Nephron progenitor cell (in vitro differentiated cells): ENCODE results near the gene AGPS.

ENCODE experiments used
- DNase-seq: peaks from one replicate; pipeline ENCODE4 v3.0.0; 2021
- H3K27ac Mint-ChIP-seq: 2 replicates; pipeline ENCODE4 v1.8.0; 2021; ENCODE audit warnings: mild to moderate bottlenecking, moderate library complexity, mixed read lengths
- H3K27me3 Mint-ChIP-seq: 2 replicates; pipeline ENCODE4 v1.8.0; 2021; ENCODE audit warnings: mild to moderate bottlenecking, low read depth, mixed read lengths; ENCODE audit not compliant: poor library complexity
- H3K36me3 Mint-ChIP-seq: 2 replicates; pipeline ENCODE4 v1.8.0; 2021; ENCODE audit warnings: low read depth, mixed read lengths
- H3K4me1 Mint-ChIP-seq: 2 replicates; pipeline ENCODE4 v1.8.0; 2021; ENCODE audit warnings: mixed read lengths
- H3K4me3 Mint-ChIP-seq: 2 replicates; pipeline ENCODE4 v1.8.0; 2021; ENCODE audit warnings: mild to moderate bottlenecking, moderate library complexity, mixed read lengths
- H3K9me3 Mint-ChIP-seq: 2 replicates; pipeline ENCODE4 v1.8.0; 2021; ENCODE audit warnings: mild to moderate bottlenecking, moderate library complexity, mixed read lengths
- TF ChIP-seq, protein P1 (sequence below): fragments of 200-600 bp; sonication (generic); IDR thresholded peaks from 2 replicates; pipeline ENCODE4 v1.5.0; 2021; ENCODE audit warnings: antibody characterized with exemption

The AGPS gene

DNA sequence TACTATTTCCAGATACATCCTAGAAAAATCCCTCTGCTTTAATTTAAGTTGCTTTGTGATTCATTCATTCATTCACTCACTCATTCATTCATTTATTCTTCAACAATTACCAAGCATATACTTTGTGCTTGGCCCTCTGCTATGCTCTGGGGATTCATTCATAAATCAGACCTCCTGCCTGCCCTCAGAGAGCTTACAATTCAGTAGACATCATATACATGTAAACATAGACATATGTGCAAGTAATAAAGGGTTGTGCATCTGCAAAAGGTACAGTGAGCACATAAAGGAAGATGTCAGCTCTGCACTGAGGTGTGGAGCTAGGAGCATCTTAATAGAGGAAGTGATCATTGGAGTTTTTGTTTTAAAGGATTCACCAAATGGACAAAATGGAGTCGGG, 189.4 kb downstream of the AGPS start:
- TF ChIP-seq, protein P1, sequence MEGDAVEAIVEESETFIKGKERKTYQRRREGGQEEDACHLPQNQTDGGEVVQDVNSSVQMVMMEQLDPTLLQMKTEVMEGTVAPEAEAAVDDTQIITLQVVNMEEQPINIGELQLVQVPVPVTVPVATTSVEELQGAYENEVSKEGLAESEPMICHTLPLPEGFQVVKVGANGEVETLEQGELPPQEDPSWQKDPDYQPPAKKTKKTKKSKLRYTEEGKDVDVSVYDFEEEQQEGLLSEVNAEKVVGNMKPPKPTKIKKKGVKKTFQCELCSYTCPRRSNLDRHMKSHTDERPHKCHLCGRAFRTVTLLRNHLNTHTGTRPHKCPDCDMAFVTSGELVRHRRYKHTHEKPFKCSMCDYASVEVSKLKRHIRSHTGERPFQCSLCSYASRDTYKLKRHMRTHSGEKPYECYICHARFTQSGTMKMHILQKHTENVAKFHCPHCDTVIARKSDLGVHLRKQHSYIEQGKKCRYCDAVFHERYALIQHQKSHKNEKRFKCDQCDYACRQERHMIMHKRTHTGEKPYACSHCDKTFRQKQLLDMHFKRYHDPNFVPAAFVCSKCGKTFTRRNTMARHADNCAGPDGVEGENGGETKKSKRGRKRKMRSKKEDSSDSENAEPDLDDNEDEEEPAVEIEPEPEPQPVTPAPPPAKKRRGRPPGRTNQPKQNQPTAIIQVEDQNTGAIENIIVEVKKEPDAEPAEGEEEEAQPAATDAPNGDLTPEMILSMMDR, result no peak
- Mint-ChIP-seq H3K36me3 (no peaks in the 10 kb centered on the region), H3K4me3 (no peak overlapping the region), H3K4me1 (peaks cover 18% of the 10 kb centered on the region), H3K27ac (no peak overlapping the region), H3K9me3 (no peaks in the 10 kb centered on the region), H3K27me3 (peaks cover 21% of the 10 kb centered on the region)
- no peak for DNase-seq

DNA sequence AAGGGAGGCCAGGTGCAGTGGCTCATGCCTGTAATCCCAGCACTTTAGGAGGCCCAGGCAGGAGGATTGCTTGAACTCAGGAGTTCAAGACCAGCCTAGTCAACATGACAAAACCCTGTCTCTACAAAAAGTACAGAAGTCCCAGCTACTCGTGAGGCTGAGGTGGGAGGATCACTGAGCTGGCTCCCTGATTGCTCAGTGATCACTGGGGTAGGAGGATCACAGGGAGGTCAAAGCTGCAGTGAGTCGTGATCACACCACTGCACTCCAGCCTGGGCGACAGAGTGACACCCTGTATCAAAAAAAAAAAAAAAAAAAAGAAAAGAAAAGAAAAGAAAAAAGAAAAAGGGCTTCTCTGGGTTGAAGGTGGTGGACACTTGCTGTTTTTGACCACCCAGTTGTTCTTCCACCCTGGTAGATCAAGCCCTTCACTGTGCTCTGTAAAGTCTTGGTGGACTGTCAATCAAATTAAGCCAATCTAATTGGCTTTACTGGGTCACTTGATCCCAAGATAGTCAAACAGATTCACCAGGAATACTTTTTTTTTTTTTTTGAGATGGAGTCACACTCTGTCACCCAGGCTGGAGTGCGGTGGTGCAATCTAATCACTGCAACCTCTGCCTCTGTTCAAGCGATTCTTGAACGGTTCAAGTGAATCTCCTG, 191.6 kb downstream of the AGPS start:
- H3K27me3 Mint-ChIP-seq, result peaks cover 21% of the 10 kb centered on the region
- no peaks in the 10 kb centered on the region for H3K36me3 Mint-ChIP-seq
- no peak overlapping the region for H3K4me3 Mint-ChIP-seq
- no peak for DNase-seq
- H3K27ac Mint-ChIP-seq, result no peak overlapping the region
- TF ChIP-seq, protein P1, result no peak
- no peaks in the 10 kb centered on the region for H3K9me3 Mint-ChIP-seq
- peaks cover 22% of the 10 kb centered on the region for H3K4me1 Mint-ChIP-seq

DNA sequence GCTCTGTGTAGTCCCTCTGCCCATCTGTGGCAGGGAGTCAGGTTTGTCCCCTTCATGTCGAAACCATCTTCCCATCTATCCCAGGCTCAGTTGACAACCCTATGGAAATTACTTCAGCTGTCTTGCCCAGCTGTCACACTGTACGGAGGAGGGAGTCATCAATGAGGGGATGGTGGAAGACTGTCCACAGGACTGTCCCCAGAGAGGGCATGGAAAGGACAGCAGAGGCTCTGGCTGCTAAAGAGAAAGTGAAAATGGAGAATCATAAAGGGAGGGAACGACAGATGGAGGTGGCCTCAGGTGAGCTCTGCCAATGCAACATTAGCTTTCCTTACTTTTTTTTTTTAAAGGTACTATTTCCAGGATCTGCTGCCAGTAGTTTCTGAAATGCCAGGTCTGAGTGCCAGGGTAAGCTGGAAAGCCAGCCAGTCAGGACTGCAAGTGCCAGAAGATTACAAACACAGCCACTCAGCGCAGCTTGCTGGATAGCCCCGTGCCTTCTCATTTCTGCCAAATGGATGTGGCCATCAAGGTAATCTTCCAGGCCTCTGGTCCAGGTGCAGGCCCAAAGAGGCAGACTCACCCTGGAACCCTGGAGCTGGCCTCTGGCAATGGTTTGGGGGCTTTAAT, 192.8 kb downstream of the AGPS start:
- Mint-ChIP-seq H3K4me1 (peaks cover 24% of the 10 kb centered on the region), H3K4me3 (no peak overlapping the region), H3K27ac (no peak overlapping the region), H3K9me3 (no peaks in the 10 kb centered on the region), H3K36me3 (no peaks in the 10 kb centered on the region), H3K27me3 (peaks cover 21% of the 10 kb centered on the region)
- no peak for DNase-seq
- TF ChIP-seq, protein P1, result no peak

DNA sequence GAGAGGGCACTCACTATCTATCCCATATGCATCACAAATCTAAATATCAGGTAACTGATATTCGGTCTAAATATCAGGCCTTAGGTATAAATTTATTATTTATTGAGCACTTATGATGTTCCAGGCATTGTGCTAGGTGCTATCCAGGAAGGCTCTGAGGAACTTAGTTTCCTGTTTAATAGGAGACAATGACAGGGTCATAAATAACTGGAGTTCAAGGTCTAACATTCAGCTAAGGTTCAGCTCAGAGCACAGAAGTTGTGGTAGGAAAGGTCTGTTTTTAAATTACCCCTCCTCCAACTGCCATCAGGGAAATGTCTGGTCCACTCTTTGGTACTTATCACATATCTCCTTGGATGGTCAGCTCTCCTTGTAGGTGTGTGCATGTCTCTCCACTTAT, 193.6 kb downstream of the AGPS start:
- Mint-ChIP-seq H3K27ac (no peak overlapping the region), H3K36me3 (no peaks in the 10 kb centered on the region), H3K4me3 (no peak overlapping the region), H3K27me3 (peaks cover 21% of the 10 kb centered on the region), H3K4me1 (peaks cover 24% of the 10 kb centered on the region), H3K9me3 (no peaks in the 10 kb centered on the region)
- no peak for DNase-seq
- TF ChIP-seq, protein P1, result no peak

DNA sequence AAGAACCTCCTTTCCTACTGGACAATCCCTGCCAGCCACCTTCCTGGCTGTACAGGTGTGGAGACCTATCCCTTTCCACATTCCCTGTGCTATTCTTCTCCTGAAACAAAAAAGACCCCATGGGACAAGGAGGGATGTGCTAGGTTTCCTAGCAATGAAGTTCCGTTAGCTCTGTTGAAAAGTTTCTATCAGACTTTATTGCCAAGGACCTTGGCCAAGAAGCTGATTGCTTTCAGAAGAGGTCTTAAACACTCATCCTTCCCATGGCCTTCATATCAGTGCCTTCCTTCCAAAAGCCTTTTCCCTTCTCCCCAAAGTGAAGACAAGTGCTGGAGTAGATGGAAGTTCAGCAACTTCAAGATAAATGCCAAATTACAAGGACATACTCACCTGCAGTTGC, 194.8 kb downstream of the AGPS start:
- H3K9me3 Mint-ChIP-seq, result no peaks in the 10 kb centered on the region
- peaks cover 12% of the 10 kb centered on the region for H3K27me3 Mint-ChIP-seq
- no peak overlapping the region for H3K27ac Mint-ChIP-seq
- no peak overlapping the region for H3K4me3 Mint-ChIP-seq
- H3K4me1 Mint-ChIP-seq, result peaks cover 24% of the 10 kb centered on the region
- TF ChIP-seq, protein P1, result no peak
- DNase-seq, result no peak
- no peaks in the 10 kb centered on the region for H3K36me3 Mint-ChIP-seq

DNA sequence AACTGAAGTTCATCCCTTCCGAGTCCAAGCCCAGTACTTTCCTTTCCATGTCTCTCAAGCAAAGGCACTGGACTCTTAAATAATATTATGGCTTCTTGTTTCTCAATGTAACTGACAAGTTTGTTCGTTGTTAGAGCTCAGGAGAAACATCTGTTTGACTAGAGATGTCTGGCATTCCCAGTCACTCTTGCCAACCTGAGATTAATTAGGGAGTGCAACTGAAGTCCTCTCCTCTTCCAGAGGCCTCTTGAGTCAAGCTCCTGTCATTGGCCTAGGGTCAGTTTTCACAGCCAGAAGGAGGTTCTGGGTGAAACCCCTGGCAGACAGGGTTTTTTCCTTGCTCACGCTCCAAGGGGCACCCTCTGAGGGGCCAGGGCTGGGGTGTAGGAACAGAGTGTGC, 196.1 kb downstream of the AGPS start:
- Mint-ChIP-seq H3K27ac (no peak overlapping the region), H3K27me3 (peaks cover 9% of the 10 kb centered on the region), H3K4me3 (no peak overlapping the region), H3K9me3 (no peaks in the 10 kb centered on the region), H3K36me3 (no peaks in the 10 kb centered on the region), H3K4me1 (peaks cover 33% of the 10 kb centered on the region)
- no peak for DNase-seq
- TF ChIP-seq, protein P1, result no peak
